Fibroblast of lung (primary cell): ENCODE measurements around the gene UGT1A5. TPM values are rescaled to one million over a fixed set of nuclear protein-coding genes. Genes with fewer than 3 reads are reported as not detected.

ENCODE experiments used
- DNase-seq, 2 donors: peaks; one replicate each; pipeline versions ENCODE4 v3.0.0 to v3.0.0-alpha.2; 2010; ENCODE audit warnings: low read depth in 2 of 2
- H2AFZ ChIP-seq: 2 replicates; pipeline ENCODE4 v1.5.1; 2012; ENCODE audit warnings: low read length, control low read depth, inconsistent platforms
- H3K27ac ChIP-seq: 2 replicates; pipeline ENCODE4 v1.5.1; 2011; ENCODE audit warnings: low read length, control low read depth; ENCODE audit not compliant: insufficient read depth
- H3K27me3 ChIP-seq: 2 replicates; pipeline ENCODE4 v1.5.1; 2011; ENCODE audit warnings: mild to moderate bottlenecking, low read length; ENCODE audit not compliant: control insufficient read depth, insufficient read depth
- H3K36me3 ChIP-seq: 2 replicates; pipeline ENCODE4 v1.5.1; 2011; ENCODE audit warnings: low read length; ENCODE audit not compliant: control insufficient read depth, insufficient read depth
- H3K4me1 ChIP-seq: 2 replicates; pipeline ENCODE4 v1.5.1; 2011; ENCODE audit warnings: low read length; ENCODE audit not compliant: control insufficient read depth, insufficient read depth; ENCODE audit errors: extremely low read depth
- H3K4me2 ChIP-seq: 2 replicates; pipeline ENCODE4 v1.5.1; 2011; ENCODE audit warnings: low read length, control low read depth; ENCODE audit not compliant: insufficient read depth; ENCODE audit errors: extremely low read depth
- H3K4me3 ChIP-seq, 4 experiments: fragments of 200-600 bp in 1 of 4; sonication (generic) in 1 of 4; replicated peaks in 1 of 4; 2 replicates each; pipeline ENCODE4 v1.5.1; 2011 to 2016; ENCODE audit warnings: low read length in 4 of 4, low read depth in 3 of 4, mild to moderate bottlenecking in 3 of 4, control low read depth in 2 of 4, inconsistent platforms in 1 of 4, mixed read lengths in 1 of 4; ENCODE audit not compliant: insufficient read depth in 1 of 4; ENCODE audit errors: control extremely low read depth in 1 of 4
- H3K79me2 ChIP-seq: 2 replicates; pipeline ENCODE4 v1.5.1; 2012; ENCODE audit warnings: mild to moderate bottlenecking, low read length, inconsistent platforms; ENCODE audit not compliant: control insufficient read depth, insufficient read depth
- H3K9ac ChIP-seq: 2 replicates; pipeline ENCODE4 v1.5.1; 2011; ENCODE audit warnings: mild to moderate bottlenecking, low read length, control low read depth; ENCODE audit not compliant: insufficient read depth
- H3K9me3 ChIP-seq: 2 replicates; pipeline ENCODE4 v1.5.1; 2012; ENCODE audit warnings: low read depth, low read length; ENCODE audit not compliant: control insufficient read depth, insufficient read depth
- H4K20me1 ChIP-seq: 2 replicates; pipeline ENCODE4 v1.5.1; 2011; ENCODE audit warnings: low read length; ENCODE audit not compliant: control insufficient read depth, insufficient read depth; ENCODE audit errors: extremely low read depth
- CTCF ChIP-seq, 2 donors: IDR thresholded peaks in 1 of 2; conservative IDR thresholded peaks in 1 of 2; 1 replicate in 1 of 2; 2 replicates in 1 of 2; pipeline ENCODE4 v1.5.1; 2011 to 2012; ENCODE audit warnings: low read length in 2 of 2, control low read depth in 1 of 2, inconsistent platforms in 1 of 2, low read depth in 1 of 2, mild to moderate bottlenecking in 1 of 2
- EZH2 ChIP-seq: IDR thresholded peaks from 2 replicates; pipeline ENCODE4 v1.5.1; 2012; ENCODE audit warnings: low read length, control low read depth, mild to moderate bottlenecking; ENCODE audit errors: missing control alignments
- polyA plus RNA-seq, 2 donors: library from polyadenylated mRNA; depleted of rRNA in 1 of 2; stranded (reverse) in 1 of 2; unstranded in 1 of 2; fragments of >200 nt; gene quantifications; 2 replicates each; pipeline ENCODE4 v1.2.1, GENCODE V29; 2011 to 2012; ENCODE audit warnings: missing spikeins in 1 of 2
- total RNA-seq: library from RNA; depleted of rRNA; stranded (reverse); fragments of >200 nt; gene quantifications from 2 replicates; pipeline ENCODE4 v1.2.1, GENCODE V29; 2014

The UGT1A5 gene
- total and polyA plus RNA-seq, 2 donors (not counting 1 experiment from before 2014, with no cell fraction given): not detected

DNA sequence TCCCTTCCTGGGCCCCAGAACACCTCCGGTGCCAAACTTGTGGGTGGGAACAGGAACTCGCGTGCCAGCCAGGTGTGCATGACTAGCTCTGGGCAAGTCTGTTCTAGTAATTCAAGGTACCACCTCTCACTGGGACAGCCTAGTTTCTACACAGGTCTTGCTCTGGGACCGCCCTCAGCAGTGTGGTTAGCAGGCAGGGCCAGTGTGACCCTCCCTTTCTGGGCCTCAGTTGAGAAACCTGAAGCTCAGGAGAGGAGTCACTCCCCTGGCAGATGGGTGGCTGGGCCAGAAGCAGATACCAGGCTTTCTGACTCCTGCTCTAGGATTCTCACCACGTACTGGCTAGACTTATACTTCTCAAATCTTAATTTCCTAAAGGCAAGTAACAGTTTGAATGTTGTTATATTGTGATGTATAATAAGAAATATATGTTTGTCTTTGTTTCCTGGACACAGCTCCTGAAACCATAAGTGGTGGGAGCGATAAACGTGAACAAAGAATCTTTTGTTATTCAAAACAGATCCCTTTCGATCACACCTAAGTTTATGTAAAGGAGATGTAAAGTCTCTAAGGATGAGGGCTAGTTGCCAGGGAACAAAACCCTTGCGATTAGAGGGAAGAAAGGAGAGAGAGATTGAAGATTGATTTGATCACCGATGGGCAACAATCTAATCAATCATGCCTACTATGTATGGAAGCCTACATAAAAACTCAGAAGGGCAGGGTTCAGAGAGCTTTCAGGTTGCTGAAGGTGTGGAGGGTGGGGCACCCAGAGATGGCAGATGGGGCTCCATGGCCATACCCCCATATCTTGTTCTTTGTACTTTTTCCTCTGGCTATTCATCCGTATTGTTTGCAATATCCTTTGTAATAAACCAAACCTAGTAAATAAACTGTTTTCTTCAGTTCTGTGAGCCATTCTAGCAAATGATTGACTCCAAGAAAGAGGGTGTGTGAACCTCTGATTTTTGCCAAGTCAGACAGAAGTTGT is 21.0 kb upstream of the UGT1A5 start:
- TF ChIP-seq EZH2 (no peak), CTCF (conservative IDR thresholded peaks at IDR 0.05 in 1 of 2, IDR thresholded peaks at IDR 0.05 in 1 of 2; ENCODE audit: low read depth in 1 of 2, low read length in 2 of 2) (no peak)

GRCh38 chr2:233692648-233693047 is 20.1 kb upstream of the UGT1A5 start, which contains the start of gene UGT1A6:
UGT1A6 (plus strand) TSS chr2:233692890; CDS start chr2:233693005, 115 bp downstream.
- no peaks in the 10 kb centered on the region for H3K27me3 ChIP-seq
- H3K9me3 ChIP-seq: no peaks in the 10 kb centered on the region
- TF ChIP-seq EZH2 (no peak), CTCF (conservative IDR thresholded peaks at IDR 0.05 in 1 of 2, IDR thresholded peaks at IDR 0.05 in 1 of 2; ENCODE audit: low read depth in 1 of 2, low read length in 2 of 2) (no peak)
- H4K20me1 ChIP-seq: no peaks in the 10 kb centered on the region
- H3K27ac ChIP-seq: no peak within 1 kb of the TSS
- no peaks in the 10 kb centered on the region for H3K4me1 ChIP-seq
- H2AFZ ChIP-seq: no peak within 1 kb of the TSS
- no peak within 1 kb of the TSS for H3K4me3 ChIP-seq
- H3K79me2 ChIP-seq: no peaks in the 10 kb centered on the region
- no peaks in the 10 kb centered on the region for H3K36me3 ChIP-seq
- H3K9ac ChIP-seq: no peak within 1 kb of the TSS
- no peak within 1 kb of the TSS for H3K4me2 ChIP-seq
- no peak for DNase-seq

More for the DNA sequence above, 21.0 kb upstream of the UGT1A5 start:
- no peaks in the 10 kb centered on the region for H3K9me3 ChIP-seq
- H2AFZ ChIP-seq: no peak overlapping the region
- H3K27me3 ChIP-seq: no peaks in the 10 kb centered on the region
- H4K20me1 ChIP-seq: no peaks in the 10 kb centered on the region
- H3K36me3 ChIP-seq: no peaks in the 10 kb centered on the region
- no peaks in the 10 kb centered on the region for H3K4me1 ChIP-seq
- H3K79me2 ChIP-seq: no peaks in the 10 kb centered on the region
- DNase-seq: no peak
- H3K9ac ChIP-seq: no peak overlapping the region
- no peak overlapping the region for H3K4me2 ChIP-seq
- H3K4me3 ChIP-seq: no peak overlapping the region
- H3K27ac ChIP-seq: no peak overlapping the region

- Histone ChIP-seq H3K4me2 (no peak overlapping the region), H3K4me1 (no peaks in the 10 kb centered on the region), H2AFZ (no peak overlapping the region), H3K79me2 (no peaks in the 10 kb centered on the region), H3K27me3 (no peaks in the 10 kb centered on the region), H4K20me1 (no peaks in the 10 kb centered on the region), H3K9me3 (no peaks in the 10 kb centered on the region), H3K4me3 (no peak overlapping the region), H3K36me3 (no peaks in the 10 kb centered on the region), H3K27ac (no peak overlapping the region), H3K9ac (no peak overlapping the region)
- DNase-seq: no peak
- no peak for TF ChIP-seq CTCF (conservative IDR thresholded peaks at IDR 0.05 in 1 of 2, IDR thresholded peaks at IDR 0.05 in 1 of 2; ENCODE audit: low read depth in 1 of 2, low read length in 2 of 2)
- no peak for TF ChIP-seq EZH2
Measured at GRCh38 chr2:233693963-233694362, 18.7 kb upstream of the UGT1A5 start.
